Esophagus muscularis mucosa (tissue), 4 donors: Measurements from ENCODE around the gene ZNF396. TPM values are rescaled to one million over a fixed set of nuclear protein-coding genes. Genes with fewer than 3 reads are reported as not detected.

Experiments used
- DNase-seq: peaks from one replicate; pipeline ENCODE4 v3.0.0-alpha.2; 2017; ENCODE audit errors: extremely low spot score
- H3K27ac ChIP-seq, 4 donors: fragments of 200-600 bp; sonication (generic); replicated peaks in 1 of 4; 1 replicate in 3 of 4; 2 replicates in 1 of 4; pipeline ENCODE4 v1.5.1; 2016 to 2019; ENCODE audit warnings: mild to moderate bottlenecking in 1 of 4
- H3K27me3 ChIP-seq, 4 donors: fragments of 200-600 bp; sonication (generic); one replicate each; pipeline versions ENCODE4 v1.5.1 to v1.6.0; 2016 to 2019
- H3K36me3 ChIP-seq, 4 donors: fragments of 200-600 bp; sonication (generic); one replicate each; pipeline ENCODE4 v1.5.1; 2016 to 2019
- H3K4me1 ChIP-seq, 4 donors: fragments of 200-600 bp; sonication (generic); one replicate each; pipeline ENCODE4 v1.5.1; 2016 to 2019
- H3K4me3 ChIP-seq, 4 donors: fragments of 200-600 bp; sonication (generic); 1 replicate in 2 of 4; 2 replicates in 2 of 4; pipeline ENCODE4 v1.5.1; 2016 to 2019; ENCODE audit warnings: mild to moderate bottlenecking in 4 of 4, moderate library complexity in 1 of 4
- H3K9me3 ChIP-seq, 4 donors: fragments of 200-600 bp; sonication (generic); 1 replicate in 3 of 4; 2 replicates in 1 of 4; pipeline ENCODE4 v1.5.1; 2016 to 2019
- EP300 ChIP-seq: sonication (generic); formaldehyde crosslinking; IDR thresholded peaks from one replicate; pipeline ENCODE4 v1.6.1; 2017; ENCODE audit warnings: antibody characterized with exemption
- POLR2A ChIP-seq: fragments of 450-650 bp; IDR thresholded peaks from one replicate; pipeline ENCODE4 v1.6.1; 2017; ENCODE audit warnings: antibody characterized with exemption, moderate library complexity, mild to moderate bottlenecking, low read depth
- POLR2AphosphoS5 ChIP-seq, 2 donors: sonication (generic); formaldehyde crosslinking; IDR thresholded peaks; one replicate each; pipeline ENCODE4 v1.6.1; 2017; ENCODE audit warnings: antibody characterized with exemption in 2 of 2
- WGBS: methylation state at CpG from one replicate; pipeline ENCODE4 v1.1.5; 2018; 5-methylcytosine and 5-hydroxymethylcytosine counted together
- intact Hi-C: fragments of 100-400 bp; cut with DNase I; formaldehyde crosslinking; loops from one replicate; pipeline ENCODE4 v1.15.1; 2023
- total RNA-seq, 4 donors: library from RNA; depleted of rRNA; stranded (reverse); fragments of >200 nt; gene quantifications; one replicate each; pipeline versions ENCODE4 v1.1.0 to v1.2.1, GENCODE V29; 2016
- TF ChIP-seq, protein P1 (sequence below), 3 experiments: fragments of 200-600 bp in 2 of 3; fragments of 450-650 bp in 1 of 3; sonication (generic) in 2 of 3; IDR thresholded peaks; one replicate each; pipeline ENCODE4 v1.5.1; 2017 to 2019; ENCODE audit warnings: antibody characterized with exemption in 3 of 3, mild to moderate bottlenecking in 2 of 3, moderate library complexity in 1 of 3

ZNF396 gene
- total RNA-seq, 4 donors from 2014 or later = 0.99 to 2.5 (median 1.4) TPM

- no peaks in the 10 kb centered on the region for H3K9me3 ChIP-seq
These were observed 5.5 kb downstream of the ZNF396 start for GRCh38 chr18:35371412-35372195.

GRCh38 chr18:35369126-35369525, 8.0 kb downstream of the ZNF396 start:
- TF ChIP-seq POLR2AphosphoS5 (IDR thresholded peaks at IDR 0.05) = no peak
- TF ChIP-seq POLR2A = no peak
- TF ChIP-seq, protein P1, sequence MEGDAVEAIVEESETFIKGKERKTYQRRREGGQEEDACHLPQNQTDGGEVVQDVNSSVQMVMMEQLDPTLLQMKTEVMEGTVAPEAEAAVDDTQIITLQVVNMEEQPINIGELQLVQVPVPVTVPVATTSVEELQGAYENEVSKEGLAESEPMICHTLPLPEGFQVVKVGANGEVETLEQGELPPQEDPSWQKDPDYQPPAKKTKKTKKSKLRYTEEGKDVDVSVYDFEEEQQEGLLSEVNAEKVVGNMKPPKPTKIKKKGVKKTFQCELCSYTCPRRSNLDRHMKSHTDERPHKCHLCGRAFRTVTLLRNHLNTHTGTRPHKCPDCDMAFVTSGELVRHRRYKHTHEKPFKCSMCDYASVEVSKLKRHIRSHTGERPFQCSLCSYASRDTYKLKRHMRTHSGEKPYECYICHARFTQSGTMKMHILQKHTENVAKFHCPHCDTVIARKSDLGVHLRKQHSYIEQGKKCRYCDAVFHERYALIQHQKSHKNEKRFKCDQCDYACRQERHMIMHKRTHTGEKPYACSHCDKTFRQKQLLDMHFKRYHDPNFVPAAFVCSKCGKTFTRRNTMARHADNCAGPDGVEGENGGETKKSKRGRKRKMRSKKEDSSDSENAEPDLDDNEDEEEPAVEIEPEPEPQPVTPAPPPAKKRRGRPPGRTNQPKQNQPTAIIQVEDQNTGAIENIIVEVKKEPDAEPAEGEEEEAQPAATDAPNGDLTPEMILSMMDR (IDR thresholded peaks at IDR 0.05) = no peak
- TF ChIP-seq EP300 = no peak
- WGBS = 93% methylated on average over 6 of the region's 6 CpGs
- intact Hi-C loops = no loop called here
- Histone ChIP-seq H3K27ac (no peak overlapping the region), H3K36me3 (peaks cover 0 to 14% (median 5%) of the 10 kb centered on the region in 4 donors), H3K27me3 (no peaks in the 10 kb centered on the region), H3K4me1 (no peaks in the 10 kb centered on the region), H3K4me3 (no peak overlapping the region), H3K9me3 (no peaks in the 10 kb centered on the region)
- no peak for DNase-seq

More at GRCh38 chr18:35371412-35372195, 5.5 kb downstream of the ZNF396 start:
- no peak overlapping the region for H3K27ac ChIP-seq
- WGBS = 89% methylated on average over 1 of the region's 1 CpG
- TF ChIP-seq, protein P1 (IDR thresholded peaks at IDR 0.05) = no peak
- TF ChIP-seq EP300 (no peak), POLR2A (no peak), POLR2AphosphoS5 (IDR thresholded peaks at IDR 0.05) (no peak)
- H3K4me1 ChIP-seq = peaks cover 0 to 7% (median 5%) of the 10 kb centered on the region in 4 donors
- intact Hi-C loops = no loop called here
- H3K4me3 ChIP-seq = no peak overlapping the region
- no peak for DNase-seq
- H3K27me3 ChIP-seq = no peaks in the 10 kb centered on the region
- H3K36me3 ChIP-seq = peaks cover 0 to 14% (median 5%) of the 10 kb centered on the region in 4 donors

- Histone ChIP-seq H3K27ac (no peak overlapping the region), H3K9me3 (no peaks in the 10 kb centered on the region), H3K4me1 (no peaks in the 10 kb centered on the region), H3K4me3 (no peak overlapping the region), H3K36me3 (peaks cover 0 to 11% (median 5%) of the 10 kb centered on the region in 4 donors), H3K27me3 (no peaks in the 10 kb centered on the region)
- DNase-seq = no peak
- WGBS = 93% methylated on average over 6 of the region's 6 CpGs
- TF ChIP-seq POLR2A (no peak), POLR2AphosphoS5 (IDR thresholded peaks at IDR 0.05) (no peak), EP300 (no peak)
- intact Hi-C loops = no loop called here
These were observed 8.5 kb downstream of the ZNF396 start for GRCh38 chr18:35368595-35368994.

- DNase-seq = no peak
- H3K27ac ChIP-seq = no peak overlapping the region
- no peaks in the 10 kb centered on the region for H3K27me3 ChIP-seq
- no peaks in the 10 kb centered on the region for H3K9me3 ChIP-seq
- intact Hi-C loops = no loop called here
- H3K4me1 ChIP-seq = no peaks in the 10 kb centered on the region
- no peak overlapping the region for H3K4me3 ChIP-seq
- TF ChIP-seq EP300 = no peak
- no peak for TF ChIP-seq POLR2AphosphoS5 (IDR thresholded peaks at IDR 0.05)
- TF ChIP-seq, protein P1 (IDR thresholded peaks at IDR 0.05) = no peak
- TF ChIP-seq POLR2A = no peak
- no peaks in the 10 kb centered on the region for H3K36me3 ChIP-seq
These were observed 14.6 kb downstream of the ZNF396 start for GRCh38 chr18:35362531-35362930.

DNA sequence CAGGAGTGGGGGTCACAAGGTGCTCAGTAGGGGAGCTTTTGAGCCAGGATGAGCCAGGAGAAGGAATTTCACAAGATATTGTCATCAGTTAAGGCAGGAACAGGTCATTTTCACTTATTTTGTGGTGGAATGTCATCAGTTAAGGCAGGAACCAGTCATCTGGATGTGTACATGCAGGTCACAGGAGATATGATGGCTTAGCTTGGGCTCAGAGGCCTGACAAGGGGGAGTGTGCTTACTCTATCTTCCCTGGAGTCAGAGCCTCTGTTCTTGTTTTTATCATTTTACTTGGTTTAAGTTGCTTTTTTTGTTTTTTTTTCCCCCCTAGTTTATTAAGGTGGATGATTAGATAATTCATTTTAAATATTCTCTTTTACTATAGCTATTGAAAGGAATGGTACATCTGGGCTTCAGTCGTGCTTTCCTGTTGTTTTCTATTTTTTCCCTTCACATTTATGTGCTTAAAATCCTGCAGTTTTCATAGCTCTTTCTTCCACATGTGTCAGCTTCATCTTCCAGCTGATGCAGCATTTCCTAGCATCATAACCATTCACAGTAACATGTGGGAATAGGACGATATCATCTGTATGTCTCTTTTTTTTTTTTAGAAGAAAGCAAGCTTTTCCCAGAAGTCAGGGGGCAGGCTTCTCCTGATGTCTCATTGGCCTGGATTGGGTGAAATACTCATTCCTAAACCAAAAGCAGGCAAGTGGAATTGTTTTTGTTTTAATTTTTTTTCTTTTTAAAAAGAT, 15.4 kb downstream of the ZNF396 start:
- Histone ChIP-seq H3K27ac (no peak overlapping the region), H3K9me3 (no peaks in the 10 kb centered on the region), H3K4me3 (no peak overlapping the region), H3K27me3 (no peaks in the 10 kb centered on the region), H3K4me1 (no peaks in the 10 kb centered on the region), H3K36me3 (no peaks in the 10 kb centered on the region)
- DNase-seq = peak; percentile 26
- intact Hi-C loops = no loop called here
- 65% methylated on average over 2 of the region's 2 CpGs for WGBS
- TF ChIP-seq EP300 (no peak), POLR2AphosphoS5 (IDR thresholded peaks at IDR 0.05) (no peak), POLR2A (no peak)
- TF ChIP-seq, protein P1 (IDR thresholded peaks at IDR 0.05) = no peak
